Activated CD8-positive, alpha-beta memory T cell treated with anti-CD3 and anti-CD28 coated beads for 4 hours (primary cell): Measurements from ENCODE around the gene IL31RA.

Source experiments
- DNase-seq, 2 donors: peaks; one replicate each; pipeline ENCODE4 v3.0.0-alpha.2; 2020; ENCODE audit warnings: low read depth in 2 of 2

Gene IL31RA

GRCh38 chr5:55860288-55860687 lies 9.1 kb downstream of the IL31RA start:
- DNase-seq = no peak

DNA sequence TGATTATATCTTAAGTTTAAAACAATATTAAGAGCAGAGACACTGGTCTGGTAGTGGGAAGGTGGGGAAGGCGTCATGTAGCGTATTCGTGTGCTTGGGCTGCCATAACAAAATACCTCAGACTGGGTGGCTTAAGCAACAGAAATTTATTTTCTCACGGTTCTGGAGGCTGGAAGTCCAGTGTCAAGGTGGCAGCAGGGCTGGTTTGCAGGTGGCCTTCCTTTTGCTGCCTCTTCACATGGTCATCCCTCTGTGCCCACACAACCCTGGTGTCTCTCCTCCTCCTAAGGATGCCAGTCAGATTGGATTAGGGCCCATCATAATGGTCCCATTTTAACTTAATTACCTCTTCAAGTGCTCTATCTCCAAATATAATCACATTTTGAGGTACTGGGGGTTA lies 9.6 kb downstream of the IL31RA start:
- DNase-seq = no peak

GRCh38 chr5:55864606-55865541 lies 13.7 kb downstream of the IL31RA start:
- DNase-seq = no peak

GRCh38 chr5:55865831-55866230 lies 14.7 kb downstream of the IL31RA start:
- DNase-seq = no peak

GRCh38 chr5:55866485-55866884 lies 15.3 kb downstream of the IL31RA start:
- no peak for DNase-seq

DNA sequence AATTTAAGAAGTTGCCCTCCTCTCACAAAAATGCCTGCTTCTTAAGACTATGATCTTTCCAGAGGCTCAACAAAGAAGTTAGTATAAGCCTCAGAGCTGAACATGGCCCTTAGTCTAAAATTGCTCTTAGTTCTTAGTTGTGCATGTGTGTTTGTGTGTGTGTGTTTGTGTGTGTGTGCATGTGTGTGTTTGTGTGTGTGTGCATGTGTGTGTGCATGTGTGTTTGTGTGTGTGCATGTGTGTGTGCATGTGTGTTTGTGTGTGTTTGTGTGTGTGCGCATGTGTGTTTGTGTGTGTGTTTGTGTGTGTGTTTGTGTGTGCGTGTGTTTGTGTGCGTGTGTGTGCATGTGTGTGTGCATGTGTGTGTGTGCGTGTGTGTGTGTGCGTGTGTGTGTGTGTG lies 15.8 kb downstream of the IL31RA start:
- no peak for DNase-seq

- DNase-seq = no peak
Observed at GRCh38 chr5:55868846-55869245, 17.7 kb downstream of the IL31RA start.

- no peak for DNase-seq
Observed at GRCh38 chr5:55869847-55870246, 18.7 kb downstream of the IL31RA start.

- no peak for DNase-seq
Observed at GRCh38 chr5:55873234-55873633, 22.1 kb downstream of the IL31RA start.

DNA sequence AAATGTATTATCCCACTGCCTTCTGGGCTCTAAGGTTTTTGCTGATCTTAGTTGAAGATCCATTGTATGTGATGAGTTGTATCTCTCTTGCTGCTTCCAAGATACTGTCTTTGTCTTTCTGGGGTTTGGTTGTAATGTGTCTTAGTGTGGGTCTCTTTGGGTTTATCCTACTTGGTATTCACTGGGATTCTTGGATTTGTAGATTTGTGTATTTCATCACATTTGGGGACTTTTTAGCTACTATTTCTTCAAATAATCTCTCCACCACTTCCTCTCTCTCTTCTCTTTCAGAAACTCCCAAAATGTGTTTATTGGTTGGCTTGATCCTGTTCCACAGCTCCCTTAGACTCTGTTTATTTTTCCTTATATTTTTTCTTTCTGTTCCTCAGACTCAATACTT lies 26.5 kb downstream of the IL31RA start:
- DNase-seq = no peak

DNA sequence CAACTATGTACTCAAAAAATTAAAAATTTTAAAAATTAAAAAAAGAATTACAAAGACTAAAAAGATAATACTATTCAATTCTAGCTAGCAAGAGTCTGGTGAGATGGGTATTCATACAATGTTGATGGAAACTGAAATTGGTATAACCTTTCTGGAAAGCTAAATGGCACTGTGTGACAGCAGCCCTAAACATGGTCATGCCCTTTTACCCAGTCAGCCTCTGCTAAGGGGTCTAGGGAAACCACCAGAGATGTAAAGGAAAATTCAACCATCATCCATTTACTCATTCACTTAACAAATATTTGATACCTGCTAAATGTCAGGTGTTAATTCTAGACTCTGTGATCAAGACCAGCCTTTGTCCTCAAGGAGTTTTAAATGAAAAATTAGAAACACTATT lies 29.3 kb downstream of the IL31RA start:
- no peak for DNase-seq

DNA sequence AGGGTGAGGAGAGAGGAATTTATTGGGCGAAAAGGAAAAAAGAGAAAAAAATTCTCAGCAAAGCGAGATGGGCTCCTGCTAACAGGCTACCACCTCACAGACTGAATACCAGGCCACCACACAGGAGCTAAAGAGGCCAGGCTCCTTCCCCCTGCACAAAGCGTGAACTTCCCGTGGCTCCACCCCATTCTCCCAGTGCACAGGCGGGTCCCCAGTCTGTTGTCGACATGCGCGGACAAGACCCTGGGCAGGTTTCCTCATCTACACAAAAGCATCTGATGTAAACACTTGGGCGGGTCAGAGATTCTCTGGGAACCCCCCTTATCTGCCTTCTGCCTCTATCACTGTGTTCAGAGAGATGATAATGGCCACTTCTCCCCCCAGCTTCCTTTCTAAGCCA lies 34.2 kb downstream of the IL31RA start:
- no peak for DNase-seq

- no peak for DNase-seq
Observed at GRCh38 chr5:55888205-55888604, 37.0 kb downstream of the IL31RA start.

DNA sequence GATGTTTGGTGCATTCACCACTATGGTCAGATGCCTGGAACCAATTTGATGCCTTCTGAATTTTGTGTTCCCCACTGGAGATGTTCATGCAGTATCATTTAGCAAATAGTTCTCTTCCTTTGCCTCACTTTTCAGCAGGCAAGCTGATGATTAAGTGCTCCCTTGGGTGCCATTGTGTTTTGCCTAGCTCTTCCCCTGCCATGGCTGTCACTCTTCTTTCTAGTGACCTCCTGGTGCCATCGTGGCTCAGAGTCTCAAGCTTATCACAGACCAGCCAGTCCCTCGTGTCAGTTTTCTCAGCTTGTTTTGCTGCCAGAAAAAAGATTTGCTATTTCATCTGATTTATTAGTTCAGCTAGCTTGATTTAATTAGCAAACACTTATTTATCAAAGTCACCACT lies 41.3 kb downstream of the IL31RA start:
- DNase-seq = no peak

DNA sequence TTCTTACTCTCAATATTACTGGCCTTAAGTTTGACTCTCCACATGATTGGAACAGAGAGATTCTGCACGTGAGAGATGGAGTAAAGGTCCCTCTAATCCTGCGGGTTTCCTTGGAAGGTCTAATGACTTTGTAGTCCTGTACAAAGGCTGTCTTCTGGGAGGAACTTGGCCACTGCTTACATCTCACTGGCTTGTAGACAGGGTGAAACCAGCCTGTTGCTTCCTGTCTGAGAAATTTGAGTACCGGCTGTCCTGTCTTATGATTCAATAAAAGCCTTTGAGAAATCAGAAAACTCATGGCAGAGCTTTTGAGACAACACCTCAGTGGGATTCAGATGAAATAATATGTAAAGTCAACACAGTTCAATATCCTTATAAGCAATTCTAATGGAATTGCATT lies 43.0 kb downstream of the IL31RA start:
- no peak for DNase-seq

- no peak for DNase-seq
Observed at GRCh38 chr5:55895346-55895745, 44.2 kb downstream of the IL31RA start.

DNA sequence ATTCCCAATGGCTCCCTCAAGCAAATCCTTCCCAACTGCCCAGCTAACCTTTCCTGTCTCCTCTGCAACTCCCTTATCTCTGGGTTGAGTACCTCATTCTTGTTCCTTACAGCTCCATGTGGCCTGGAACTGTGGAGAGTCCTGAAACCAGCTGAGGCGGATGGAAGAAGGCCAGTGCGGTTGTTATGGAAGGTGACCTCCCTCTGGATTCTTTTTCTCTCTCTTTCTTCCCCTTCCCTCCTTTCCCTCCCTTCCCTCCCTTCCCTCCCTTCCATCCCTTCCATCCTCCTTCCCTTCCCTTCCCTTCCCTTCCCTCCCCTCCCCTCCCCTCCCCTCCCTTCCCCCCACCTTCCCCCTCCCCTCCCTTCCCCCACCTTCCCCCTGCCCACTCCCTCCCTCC lies 45.1 kb downstream of the IL31RA start:
- no peak for DNase-seq

DNA sequence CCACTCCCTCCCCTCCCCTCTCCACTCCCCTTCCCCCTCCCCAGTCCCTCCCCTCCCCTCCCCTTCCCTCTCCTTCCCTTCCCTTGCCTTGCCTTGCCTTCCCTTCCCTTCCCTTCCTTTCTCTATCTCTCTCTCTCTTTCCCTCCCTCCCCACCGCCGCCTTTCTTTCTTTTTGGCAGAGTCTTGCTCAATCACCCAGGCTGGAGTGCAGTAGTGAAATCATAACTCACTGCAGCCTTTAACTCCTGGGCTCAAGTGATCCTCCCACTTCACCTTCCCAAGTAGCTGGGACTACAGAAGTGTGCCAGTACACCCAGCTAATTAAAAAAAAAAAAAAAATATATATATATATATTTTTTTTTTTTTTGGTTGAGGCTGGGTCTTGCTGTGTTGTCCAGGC lies 45.5 kb downstream of the IL31RA start:
- DNase-seq = no peak

- no peak for DNase-seq
Observed at GRCh38 chr5:55897206-55897894, 46.2 kb downstream of the IL31RA start.

DNA sequence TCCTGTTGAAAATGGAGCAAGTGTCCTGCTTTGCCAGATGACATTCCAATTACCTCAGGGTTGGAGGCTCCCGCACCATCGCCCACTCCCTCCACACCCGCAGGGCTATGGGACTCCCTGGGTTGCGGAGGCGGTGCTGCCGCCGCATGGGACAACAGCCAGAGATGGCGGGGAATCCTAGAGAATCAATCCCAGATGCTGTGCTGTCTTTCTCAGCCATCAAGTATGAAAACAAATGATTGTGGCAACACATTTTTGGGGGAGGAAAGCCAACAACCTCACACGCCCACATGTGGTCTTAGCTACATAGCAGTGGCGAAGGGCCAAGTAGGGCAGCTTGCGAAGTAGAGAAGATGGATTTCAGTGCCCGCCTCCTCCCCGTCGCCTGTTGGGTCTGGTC lies 46.7 kb downstream of the IL31RA start:
- DNase-seq = no peak

DNA sequence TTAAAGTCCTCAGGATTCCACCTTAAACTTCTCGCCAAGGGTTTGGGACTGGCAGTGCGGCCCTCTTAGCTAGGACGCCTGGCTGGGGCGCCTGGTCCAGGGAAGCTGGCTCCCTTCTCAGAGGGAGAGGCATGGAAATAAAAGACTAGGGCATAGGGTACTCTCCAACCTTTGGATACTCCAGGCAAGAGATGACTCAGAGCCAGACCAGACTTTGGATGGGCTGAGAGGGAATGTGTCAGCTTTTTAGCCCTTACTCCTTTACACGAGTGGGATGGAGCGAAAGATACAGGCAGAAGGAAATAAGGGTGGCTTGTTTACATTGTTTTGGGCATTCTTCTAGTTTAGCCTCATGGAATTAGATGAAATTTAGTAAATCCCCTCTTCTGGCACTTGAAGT lies 48.2 kb downstream of the IL31RA start:
- no peak for DNase-seq

- DNase-seq = no peak
Observed at GRCh38 chr5:55900068-55900467, 48.9 kb downstream of the IL31RA start.

DNA sequence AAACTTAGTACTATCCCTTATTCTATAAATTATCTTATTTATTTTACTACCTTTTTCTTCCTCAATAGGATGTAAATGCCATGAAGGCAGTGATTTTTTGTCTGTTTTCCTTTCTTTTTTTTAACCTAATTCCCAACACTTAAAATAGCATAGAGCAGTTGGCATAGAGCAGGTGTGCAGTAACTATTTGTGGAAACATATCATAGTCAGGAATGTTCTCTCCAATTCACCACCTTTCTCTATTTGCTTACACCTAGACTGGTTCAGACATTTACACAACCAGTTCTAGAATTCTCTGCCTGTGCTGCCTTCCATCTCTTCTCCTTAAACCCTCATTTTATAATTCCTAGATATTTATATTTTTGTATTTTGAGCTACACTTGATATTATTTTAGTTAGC lies 49.6 kb downstream of the IL31RA start:
- no peak for DNase-seq
